Muscle of leg (tissue), 16 donors: ENCODE measurements around the gene CFHR5. TPM values are rescaled to one million over a fixed set of nuclear protein-coding genes. Genes with fewer than 3 reads are reported as not detected.
"Not testable (repeated sequence)": the region's sequence is repeated elsewhere in the genome, so short reads cannot be mapped to it uniquely, and the experiment has no call there.

Experiments used
- DNase-seq: peaks from one replicate; pipeline ENCODE4 v3.0.0; 2013
- H3K27ac ChIP-seq: one replicate; pipeline ENCODE4 v1.5.1; 2013; ENCODE audit warnings: mild to moderate bottlenecking, low read length, control low read depth
- H3K27me3 ChIP-seq: one replicate; pipeline ENCODE4 v1.6.1; 2013; ENCODE audit warnings: low read length; ENCODE audit not compliant: control insufficient read depth, insufficient read depth
- H3K36me3 ChIP-seq: one replicate; pipeline ENCODE4 v1.6.1; 2013; ENCODE audit warnings: low read length; ENCODE audit not compliant: control insufficient read depth, insufficient read depth
- H3K4me1 ChIP-seq: one replicate; pipeline ENCODE4 v1.6.1; 2013; ENCODE audit warnings: low read length; ENCODE audit not compliant: control insufficient read depth, insufficient read depth
- H3K4me3 ChIP-seq: one replicate; pipeline ENCODE4 v1.5.1; 2013; ENCODE audit warnings: low read length, control low read depth
- H3K9me3 ChIP-seq: replicated peaks from 2 replicates; pipeline ENCODE4 v1.6.1; 2013; ENCODE audit warnings: low read depth, low read length; ENCODE audit not compliant: control insufficient read depth
- WGBS: methylation state at CpG from one replicate; pipeline ENCODE4 v1.1.5; 2013; ENCODE audit warnings: missing lambda C conversion rate; ENCODE audit not compliant: insufficient coverage; 5-methylcytosine and 5-hydroxymethylcytosine counted together
- long read RNA-seq, 11 donors: transcript quantifications; one replicate each; lab custom pipeline, GENCODE V29; 2026
- polyA plus RNA-seq, 8 donors: library from polyadenylated mRNA; unstranded; fragments of 120-200 nt; gene quantifications; one replicate each; pipeline versions ENCODE4 v1.2.1 to v1.2.3, GENCODE V29; 2013; ENCODE audit warnings: inconsistent platforms in 1 of 8, low replicate concordance in 1 of 8; ENCODE audit not compliant: insufficient read length in 8 of 8, insufficient read depth in 1 of 8
- total RNA-seq: library from RNA; stranded (reverse); fragments of 120-200 nt; gene quantifications from one replicate; pipeline ENCODE4 v1.2.4, GENCODE V29; 2013

Gene CFHR5
- total RNA-seq (under 0.01 TPM), polyA plus RNA-seq (under 1 TPM in 1 of 8 donors, not detected in 7; 0.04 TPM)
- long read RNA-seq, donor 1: 0 reads
- long read RNA-seq, donor 2: 0 reads
- long read RNA-seq, donor 3: 0 reads
- long read RNA-seq, donor 4: 0 reads
- long read RNA-seq, donor 5: 0 reads
- long read RNA-seq, donor 6: 0 reads
- long read RNA-seq, donor 7: 0 reads
- long read RNA-seq, donor 8: 0 reads
- long read RNA-seq, donor 9: 0 reads
- long read RNA-seq, donor 10: 0 reads
- long read RNA-seq, donor 11: 0 reads

DNA sequence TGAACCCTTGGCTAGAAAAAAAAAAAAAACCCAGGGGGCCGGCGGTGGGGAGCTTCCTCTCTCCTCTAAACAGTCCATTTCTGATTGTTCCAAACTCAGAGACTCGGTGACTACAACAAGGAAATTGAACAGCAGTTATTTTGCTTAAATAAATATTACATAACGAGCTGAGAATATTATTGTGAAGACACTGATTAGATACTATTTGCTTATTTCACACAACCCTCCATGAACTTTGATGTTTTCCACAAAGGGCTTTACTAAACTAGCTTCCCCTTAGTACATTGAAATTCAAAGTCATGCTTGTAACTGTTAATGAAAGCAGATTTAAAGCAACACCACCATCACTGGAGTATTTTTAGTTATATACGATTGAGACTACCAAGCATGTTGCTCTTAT lies at the start of gene CFHR5:
Gene CFHR5, plus strand, starts transcription at position 279 of the 400 bp plus-strand sequence. Its CDS starts 109 bp downstream, at position 388.
- Histone ChIP-seq H3K9me3 (no peaks in the 10 kb centered on the region), H3K27me3 (no peaks in the 10 kb centered on the region), H3K36me3 (no peaks in the 10 kb centered on the region), H3K27ac (no peak within 1 kb of the TSS), H3K4me3 (no peak within 1 kb of the TSS), H3K4me1 (no peaks in the 10 kb centered on the region)
- WGBS: no CpG with 5 or more reads among the region's 5 CpGs
- no peak for DNase-seq

DNA sequence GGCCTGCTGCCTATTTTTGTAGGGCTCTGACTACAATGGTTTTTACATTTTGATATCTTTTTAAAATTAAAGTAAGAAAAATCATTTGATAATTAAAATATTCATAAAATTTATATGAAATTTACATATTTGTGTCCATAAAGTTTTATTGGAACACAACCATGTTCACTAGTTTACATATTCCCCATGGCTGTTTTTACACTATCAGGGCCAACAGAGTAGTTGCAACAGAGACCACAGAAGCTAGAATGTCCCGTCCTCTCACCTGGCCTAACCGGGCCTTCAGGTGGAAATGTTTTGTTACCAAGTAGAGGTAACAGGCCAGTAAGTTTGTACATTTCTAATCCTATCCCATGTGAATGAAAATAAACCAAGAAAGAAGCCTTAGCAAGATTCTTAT lies 44.5 kb upstream of the CFHR5 start:
- no CpG with 5 or more reads among the region's 2 CpGs for WGBS
- not testable (repeated sequence) for H3K4me1 ChIP-seq, H3K27me3 ChIP-seq, H3K9me3 ChIP-seq, H3K27ac ChIP-seq, H3K4me3 ChIP-seq, H3K36me3 ChIP-seq, DNase-seq

DNA sequence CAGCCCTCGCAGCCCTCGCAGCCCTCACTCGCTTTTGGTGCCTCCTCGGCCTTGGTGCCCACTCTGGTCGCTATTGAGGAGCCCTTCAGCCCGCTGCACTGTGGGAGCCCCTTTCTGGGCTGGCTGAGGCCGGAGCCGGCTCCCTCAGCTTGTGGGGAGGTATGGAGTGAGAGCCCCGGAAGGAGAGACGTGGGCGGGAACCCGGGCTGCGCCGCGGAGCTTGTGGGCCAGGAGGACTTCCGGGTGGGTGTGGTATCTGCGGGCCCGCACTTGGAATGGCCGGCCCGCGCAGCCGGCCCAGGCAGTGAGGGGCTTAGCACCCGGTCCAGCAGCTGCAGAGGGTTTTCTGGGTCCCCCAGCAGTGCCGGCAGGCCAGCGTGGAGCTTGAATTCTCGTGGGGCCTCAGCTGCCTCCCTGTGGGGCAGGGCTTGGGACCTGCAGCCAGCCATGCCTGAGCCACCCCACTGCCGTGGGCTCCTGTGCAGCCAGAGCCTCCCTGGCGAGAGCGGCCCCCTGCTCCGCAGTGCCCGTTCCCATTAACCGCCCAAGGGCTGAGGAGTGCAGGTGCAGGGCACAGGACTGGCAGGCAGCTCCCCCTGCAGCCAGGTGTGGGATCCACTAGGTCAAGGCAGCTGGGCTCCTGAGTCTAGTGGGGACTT lies 43.7 kb upstream of the CFHR5 start:
- Histone ChIP-seq H3K4me3 (no peak overlapping the region), H3K36me3 (no peaks in the 10 kb centered on the region), H3K4me1 (no peaks in the 10 kb centered on the region), H3K27me3 (no peaks in the 10 kb centered on the region), H3K9me3 (no peaks in the 10 kb centered on the region), H3K27ac (no peak overlapping the region)
- DNase-seq: no peak
- WGBS: 93% methylated on average over 29 of the region's 32 CpGs

DNA sequence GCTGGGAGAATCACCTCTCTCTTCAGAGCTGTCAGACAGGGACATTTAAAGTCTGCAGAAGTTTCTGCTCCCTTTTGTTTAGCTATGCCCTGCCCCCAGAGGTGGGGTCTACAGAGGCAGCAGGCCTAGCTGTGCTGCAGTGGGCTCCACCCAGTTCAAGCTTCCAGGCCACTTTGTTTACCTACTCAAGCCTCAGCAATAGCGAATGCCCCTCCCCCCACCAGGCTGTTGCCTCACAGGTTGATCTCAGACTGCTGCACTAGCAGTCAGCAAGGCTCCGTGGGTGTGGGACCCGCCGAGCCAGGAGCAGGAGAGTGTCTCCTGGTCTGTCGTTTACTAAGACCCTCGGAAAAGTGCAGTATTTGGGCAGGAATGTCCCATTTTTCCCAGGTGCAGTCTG lies 35.9 kb upstream of the CFHR5 start:
- H3K27me3 ChIP-seq, H3K27ac ChIP-seq, DNase-seq, H3K36me3 ChIP-seq, H3K4me3 ChIP-seq, H3K9me3 ChIP-seq, H3K4me1 ChIP-seq: not testable (repeated sequence)
- no CpG with 5 or more reads among the region's 6 CpGs for WGBS

DNA sequence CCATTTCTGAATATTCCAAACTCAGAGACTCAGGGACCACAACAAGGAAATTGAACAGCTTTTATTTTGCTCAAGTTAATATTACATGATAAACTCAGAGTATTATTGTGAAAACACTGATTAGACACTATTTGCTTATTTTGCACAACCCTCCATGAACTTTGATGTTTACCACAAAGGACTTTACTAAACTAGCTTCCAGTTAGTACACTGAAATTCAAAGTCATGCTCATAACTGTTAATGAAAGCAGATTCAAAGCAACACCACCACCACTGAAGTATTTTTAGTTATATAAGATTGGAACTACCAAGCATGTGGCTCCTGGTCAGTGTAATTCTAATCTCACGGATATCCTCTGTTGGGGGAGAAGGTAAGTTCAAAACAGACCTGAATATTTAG lies 33.8 kb upstream of the CFHR5 start, which contains the start of gene CFHR2:
Gene CFHR2, plus strand, starts transcription at position 171 of the 400 bp plus-strand sequence. Its CDS starts 143 bp downstream, at position 314.
- no CpG with 5 or more reads among the region's 1 CpG for WGBS
- not testable (repeated sequence) for H3K36me3 ChIP-seq, H3K27ac ChIP-seq, H3K27me3 ChIP-seq, H3K4me1 ChIP-seq, DNase-seq, H3K4me3 ChIP-seq, H3K9me3 ChIP-seq

GRCh38 chr1:196951711-196952394 lies 25.5 kb upstream of the CFHR5 start:
- Histone ChIP-seq H3K36me3 (no peaks in the 10 kb centered on the region), H3K27me3 (no peaks in the 10 kb centered on the region), H3K4me3 (no peak overlapping the region), H3K4me1 (no peaks in the 10 kb centered on the region), H3K9me3 (no peaks in the 10 kb centered on the region), H3K27ac (no peak overlapping the region)
- no CpG with 5 or more reads among the region's 2 CpGs for WGBS
- DNase-seq: no peak

- Histone ChIP-seq H3K4me1 (no peaks in the 10 kb centered on the region), H3K36me3 (no peaks in the 10 kb centered on the region), H3K4me3 (no peak overlapping the region), H3K27ac (no peak overlapping the region), H3K9me3 (no peaks in the 10 kb centered on the region), H3K27me3 (no peaks in the 10 kb centered on the region)
- WGBS: 67% methylated on average over 2 of the region's 2 CpGs
- no peak for DNase-seq
Measured at GRCh38 chr1:196954778-196955177, 22.6 kb upstream of the CFHR5 start.

DNA sequence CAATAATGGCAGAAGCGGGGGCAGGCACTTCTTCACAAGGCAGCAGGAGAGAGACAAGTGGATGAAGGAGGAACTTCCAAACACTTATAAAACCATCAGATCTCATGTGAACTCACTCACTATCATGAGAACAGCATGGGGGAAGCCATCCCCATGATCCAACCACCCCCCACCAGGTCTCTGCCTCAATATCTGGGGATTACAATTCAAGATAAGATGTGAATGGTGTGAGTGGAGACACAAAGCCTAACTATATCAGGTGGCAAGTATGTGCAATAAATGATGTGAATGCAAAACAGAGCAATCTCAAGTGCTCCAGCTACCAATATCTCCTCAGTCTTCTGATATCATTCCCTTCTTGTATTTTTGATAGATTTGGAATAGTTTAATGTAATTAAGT lies 21.4 kb upstream of the CFHR5 start:
- Histone ChIP-seq H3K27me3 (no peaks in the 10 kb centered on the region), H3K27ac (no peak overlapping the region), H3K9me3 (no peaks in the 10 kb centered on the region), H3K4me1 (no peaks in the 10 kb centered on the region), H3K36me3 (no peaks in the 10 kb centered on the region), H3K4me3 (no peak overlapping the region)
- DNase-seq: no peak
- WGBS: no CpG with 5 or more reads among the region's 1 CpG

DNA sequence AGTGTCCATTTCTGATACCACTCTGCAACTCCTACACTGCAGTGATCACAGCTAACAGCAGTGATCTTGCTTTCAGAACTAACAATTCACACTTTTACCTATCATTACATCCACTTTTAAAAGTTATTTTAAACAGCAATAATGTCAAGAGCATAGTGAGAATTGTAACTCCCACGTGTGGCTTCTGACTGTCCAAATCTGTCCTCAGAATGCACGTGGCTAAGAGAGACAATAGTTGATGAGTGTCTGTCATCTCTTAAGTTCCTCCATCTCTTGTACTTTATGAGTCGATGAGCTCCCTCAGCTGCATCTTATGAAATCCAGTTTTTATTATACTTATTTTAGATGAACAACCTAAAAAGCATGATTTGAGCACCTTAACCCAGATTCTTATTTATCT lies 16.5 kb upstream of the CFHR5 start:
- no peak overlapping the region for H3K27ac ChIP-seq
- H3K9me3 ChIP-seq: no peaks in the 10 kb centered on the region
- H3K4me1 ChIP-seq: no peaks in the 10 kb centered on the region
- no CpG with 5 or more reads among the region's 3 CpGs for WGBS
- no peak for DNase-seq
- H3K27me3 ChIP-seq: no peaks in the 10 kb centered on the region
- no peaks in the 10 kb centered on the region for H3K36me3 ChIP-seq
- H3K4me3 ChIP-seq: no peak overlapping the region

- Histone ChIP-seq H3K27me3 (no peaks in the 10 kb centered on the region), H3K4me1 (no peaks in the 10 kb centered on the region), H3K27ac (no peak overlapping the region), H3K9me3 (no peaks in the 10 kb centered on the region), H3K4me3 (no peak overlapping the region), H3K36me3 (no peaks in the 10 kb centered on the region)
- no CpG with 5 or more reads among the region's 1 CpG for WGBS
- DNase-seq: no peak
Measured at GRCh38 chr1:196970182-196970581, 7.2 kb upstream of the CFHR5 start.
